Kasumi-1 (cell line): ENCODE results near the gene GABRA4.

Source experiments
- DNase-seq, 2 experiments: peaks; one replicate each; lab custom pipeline; 2025; lab: John Stamatoyannopoulos, UW

Gene GABRA4

GRCh38 chr4:46927201-46927600 is 66.2 kb downstream of the GABRA4 start:
- no peak for DNase-seq

- DNase-seq = no peak
Observed at GRCh38 chr4:46924789-46925529, 68.4 kb downstream of the GABRA4 start.

- no peak for DNase-seq
Observed at GRCh38 chr4:46922205-46922604, 71.2 kb downstream of the GABRA4 start.

- no peak for DNase-seq
Observed at GRCh38 chr4:46909078-46909477, 84.3 kb downstream of the GABRA4 start, which contains the start of gene COX7B2. Gene COX7B2, minus strand, starts transcription at chr4:46909245. Its CDS starts 174,053 bp downstream, at chr4:46735192.

GRCh38 chr4:46908148-46908547 is 85.2 kb downstream of the GABRA4 start:
- DNase-seq = no peak

GRCh38 chr4:46900082-46900481 is 93.3 kb downstream of the GABRA4 start:
- DNase-seq = no peak

- DNase-seq = no peak
Observed at GRCh38 chr4:46894826-46895225, 98.6 kb downstream of the GABRA4 start.

- no peak for DNase-seq
Observed at GRCh38 chr4:46890056-46890455, 103.3 kb downstream of the GABRA4 start.

- no peak for DNase-seq
Observed at GRCh38 chr4:46889410-46889809, 104.0 kb downstream of the GABRA4 start.

GRCh38 chr4:46886711-46887110 is 106.7 kb downstream of the GABRA4 start:
- DNase-seq = peak; percentile 68 to 85

GRCh38 chr4:46878641-46879040 is 114.7 kb downstream of the GABRA4 start:
- no peak for DNase-seq

- DNase-seq = no peak
Observed at GRCh38 chr4:46874811-46875210, 118.6 kb downstream of the GABRA4 start.

GRCh38 chr4:46870411-46870810 is 123.0 kb downstream of the GABRA4 start:
- no peak for DNase-seq
